Amniotic epithelial cell (primary cell): ENCODE data around the gene OLFML2B.

ENCODE experiments used
- DNase-seq: peaks from one replicate; pipeline ENCODE4 v3.0.0-alpha.2; 2010; ENCODE audit warnings: low read depth

The OLFML2B gene

GRCh38 chr1:161945306-161946060 lies 78.2 kb downstream of the OLFML2B start:
- no peak for DNase-seq

GRCh38 chr1:161944381-161944780 lies 79.3 kb downstream of the OLFML2B start:
- DNase-seq: no peak

- no peak for DNase-seq
Observed at GRCh38 chr1:161943737-161944136, 79.9 kb downstream of the OLFML2B start.

GRCh38 chr1:161941726-161942436 lies 81.8 kb downstream of the OLFML2B start:
- DNase-seq: no peak

GRCh38 chr1:161940866-161941591 lies 82.6 kb downstream of the OLFML2B start:
- no peak for DNase-seq

GRCh38 chr1:161936786-161937185 lies 86.9 kb downstream of the OLFML2B start:
- no peak for DNase-seq

GRCh38 chr1:161935264-161935663 lies 88.4 kb downstream of the OLFML2B start:
- no peak for DNase-seq

GRCh38 chr1:161933592-161934588 lies 89.8 kb downstream of the OLFML2B start:
- DNase-seq: no peak
